SK-MEL-5 (cell line): ENCODE measurements around the gene DNLZ. TPM values are rescaled to one million over a fixed set of nuclear protein-coding genes. Genes with fewer than 3 reads are reported as not detected.
A peak's percentile ranks its signal among the peaks of the same experiment; 100 is the strongest.

ENCODE experiments used
- DNase-seq: peaks from one replicate; pipeline ENCODE4 v3.0.0-alpha.2; 2016; ENCODE audit warnings: low read depth, low spot score
- in situ Hi-C: cut with HindIII; loops from 2 replicates; pipeline ENCODE4 v1.10.0; 2016; ENCODE audit warnings: low sequenced_read_pairs, high pct_unique_total_duplicates, low pct_unique_long_range_greater_than_20kb
- total RNA-seq: library from RNA; depleted of rRNA; stranded (reverse); fragments of >200 nt; shearing (Covaris generic); gene quantifications from 2 replicates; pipeline ENCODE4 v1.2.3, GENCODE V29; 2014

DNLZ gene
- total RNA-seq, 1 experiment from 2014 or later, result 35.1 TPM

GRCh38 chr9:136341042-136341655 is 22.4 kb downstream of the DNLZ start:
- in situ Hi-C loops, result no loop called here
- DNase-seq, result no peak

- in situ Hi-C loops, result no loop called here
- DNase-seq, result no peak
These were observed 23.0 kb downstream of the DNLZ start for GRCh38 chr9:136340356-136341041.

- no peak for DNase-seq
- in situ Hi-C loops, result no loop called here
These were observed 23.6 kb downstream of the DNLZ start for GRCh38 chr9:136339958-136340310.

- in situ Hi-C loops, result no loop called here
- DNase-seq, result peak; percentile 77
These were observed 24.2 kb downstream of the DNLZ start for GRCh38 chr9:136339173-136339957.

GRCh38 chr9:136338511-136338910 is 25.0 kb downstream of the DNLZ start:
- in situ Hi-C loops, result no loop called here
- DNase-seq, result no peak

GRCh38 chr9:136337416-136338395 is 25.8 kb downstream of the DNLZ start:
- in situ Hi-C loops, result no loop called here
- no peak for DNase-seq

GRCh38 chr9:136336881-136337280 is 26.7 kb downstream of the DNLZ start:
- DNase-seq, result no peak
- in situ Hi-C loops, result no loop called here

- in situ Hi-C loops, result no loop called here
- DNase-seq, result no peak
These were observed 27.2 kb downstream of the DNLZ start for GRCh38 chr9:136336156-136336870.

- no peak for DNase-seq
- in situ Hi-C loops, result no loop called here
These were observed 28.0 kb downstream of the DNLZ start for GRCh38 chr9:136335296-136336155.

GRCh38 chr9:136334541-136334940 is 29.0 kb downstream of the DNLZ start:
- no peak for DNase-seq
- in situ Hi-C loops, result no loop called here

- in situ Hi-C loops, result no loop called here
- no peak for DNase-seq
These were observed 30.1 kb downstream of the DNLZ start for GRCh38 chr9:136333486-136333885.

GRCh38 chr9:136333045-136333444 is 30.5 kb downstream of the DNLZ start:
- no peak for DNase-seq
- in situ Hi-C loops, result no loop called here

- in situ Hi-C loops, result no loop called here
- no peak for DNase-seq
These were observed 31.0 kb downstream of the DNLZ start for GRCh38 chr9:136332482-136332983.

GRCh38 chr9:136331556-136332481 is 31.7 kb downstream of the DNLZ start:
- no peak for DNase-seq
- in situ Hi-C loops, result no loop called here

- in situ Hi-C loops, result no loop called here
- no peak for DNase-seq
These were observed 32.5 kb downstream of the DNLZ start for GRCh38 chr9:136331030-136331429.
